HepG2 (cell line): Measurements from ENCODE around the gene CMPK1. TPM values are rescaled to one million over a fixed set of nuclear protein-coding genes. Genes with fewer than 3 reads are reported as not detected.

Experiments used
- ATAC-seq: fragments of 200-7000 bp; cut with Tn5 transposase; 3 replicates; pipeline ENCODE4 v1.9.1; 2020; ENCODE audit warnings: mild to moderate bottlenecking, moderate library complexity
- BruUV-seq: library from RNA; stranded (reverse); fragments of 400-500 nt; replicated peaks from 2 replicates; lab custom pipeline; 2021; lab: Mats Ljungman, UMichigan
- CTCF ChIA-PET: fragments of 300-600 bp; formaldehyde crosslinking; extraction: SDS; loops from one replicate; lab custom pipeline; 2021; ENCODE audit warnings: low total read pairs, inconsistent platforms, low intra/inter-chr PET ratio; lab: Yijun Ruan, JAX
- POLR2A ChIA-PET: fragments of 350-600 bp; sonication (Branson Sonifier 250); formaldehyde crosslinking; loops from one replicate; lab custom pipeline; 2020; ENCODE audit warnings: antibody characterized with exemption, inconsistent platforms; lab: Yijun Ruan, JAX
- DNase-seq: peaks from one replicate; pipeline ENCODE4 v3.0.0-alpha.2; 2015; ENCODE audit warnings: low spot score
- FAIRE-seq: peaks from 3 replicates; lab custom pipeline; 2011; peaks lifted over from hg19 to GRCh38; lab: Jason Lieb, UNC
- H2AFZ ChIP-seq: one replicate; pipeline ENCODE4 v1.6.1; 2011; ENCODE audit warnings: low read length, inconsistent platforms
- H3K27ac ChIP-seq: fragments of 300-600 bp; 3 replicates; pipeline ENCODE4 v1.8.0; 2011; ENCODE audit warnings: mixed run types, mild to moderate bottlenecking, mixed read lengths, low read length, inconsistent platforms; ENCODE audit not compliant: insufficient read depth; ENCODE audit errors: extremely low read length
- H3K27me3 ChIP-seq, 2 experiments: fragments of 200-600 bp in 1 of 2; 2 replicates in 1 of 2; 3 replicates in 1 of 2; pipeline versions ENCODE4 v1.6.0 to v1.8.0; 2011; ENCODE audit warnings: low read length in 2 of 2, mild to moderate bottlenecking in 2 of 2, moderate library complexity in 2 of 2, inconsistent platforms in 1 of 2; ENCODE audit not compliant: insufficient read depth in 2 of 2, control insufficient read depth in 1 of 2
- H3K36me3 ChIP-seq, 2 experiments: fragments of 200-600 bp in 1 of 2; replicated peaks in 1 of 2; 2 replicates in 1 of 2; 3 replicates in 1 of 2; pipeline versions ENCODE4 v1.5.1 to v1.8.0; 2011; ENCODE audit warnings: low read length in 2 of 2, inconsistent platforms in 1 of 2; ENCODE audit not compliant: insufficient read depth in 2 of 2, control insufficient read depth in 1 of 2
- H3K4me1 ChIP-seq: 2 replicates; pipeline ENCODE4 v1.5.1; 2012; ENCODE audit warnings: low read length, inconsistent platforms; ENCODE audit not compliant: insufficient read depth
- H3K4me2 ChIP-seq: 2 replicates; pipeline ENCODE4 v1.6.0; 2011; ENCODE audit warnings: low read depth, low read length, inconsistent platforms
- H3K4me3 ChIP-seq, 3 experiments: fragments of 200-600 bp in 1 of 3; sonication (generic), shearing (Covaris generic) in 1 of 3; replicated peaks in 1 of 3; 2 replicates each; pipeline ENCODE4 v1.5.1; 2011 to 2016; ENCODE audit warnings: low read length in 3 of 3, inconsistent platforms in 2 of 3, low read depth in 2 of 3, mild to moderate bottlenecking in 2 of 3, control low read depth in 1 of 3, mixed read lengths in 1 of 3; ENCODE audit not compliant: insufficient read depth in 1 of 3
- H3K79me2 ChIP-seq: one replicate; pipeline ENCODE4 v1.6.1; 2011; ENCODE audit warnings: low read length, inconsistent platforms; ENCODE audit not compliant: insufficient read depth
- H3K9ac ChIP-seq: 2 replicates; pipeline ENCODE4 v1.6.0; 2011; ENCODE audit warnings: mild to moderate bottlenecking, low read depth, low read length, inconsistent platforms; ENCODE audit not compliant: insufficient read depth
- H3K9me3 ChIP-seq: 2 replicates; pipeline ENCODE4 v1.5.1; 2012; ENCODE audit warnings: mild to moderate bottlenecking, low read length
- H4K20me1 ChIP-seq: 2 replicates; pipeline ENCODE4 v1.6.0; 2011; ENCODE audit warnings: inconsistent platforms, mild to moderate bottlenecking, low read length, moderate library complexity; ENCODE audit not compliant: insufficient read depth
- CAMTA2 ChIP-seq: sonication (generic); formaldehyde crosslinking; IDR thresholded peaks from 2 replicates; pipeline ENCODE4 v1.4.0; 2020; ENCODE audit warnings: mild to moderate bottlenecking, missing genetic modification reagents, borderline replicate concordance
- HHEX ChIP-seq: IDR thresholded peaks from 2 replicates; pipeline ENCODE4 v1.6.1; 2016; ENCODE audit warnings: control low read depth
- KDM3A ChIP-seq: IDR thresholded peaks from 2 replicates; pipeline ENCODE4 v1.6.1; 2018; ENCODE audit warnings: low read depth, missing compliant biosample characterization
- MAFF ChIP-seq: IDR thresholded peaks from 2 replicates; pipeline ENCODE4 v1.6.1; 2011; ENCODE audit warnings: low read depth, low read length, improper control_type of control experiment
- MAFK ChIP-seq, 2 experiments: IDR thresholded peaks in 1 of 2; conservative IDR thresholded peaks in 1 of 2; 2 replicates each; pipeline ENCODE4 v1.6.1; 2011; ENCODE audit warnings: improper control_type of control experiment in 2 of 2, low read length in 2 of 2
- PBX3 ChIP-seq: sonication (generic); formaldehyde crosslinking; IDR thresholded peaks from 2 replicates; pipeline ENCODE4 v1.8.1; 2023; ENCODE audit warnings: missing genetic modification reagents, inconsistent platforms, borderline replicate concordance
- RNF219 ChIP-seq: sonication (generic); formaldehyde crosslinking; IDR thresholded peaks from 2 replicates; pipeline ENCODE4 v1.5.0; 2020; ENCODE audit warnings: mild to moderate bottlenecking, missing genetic modification reagents
- SIX4 ChIP-seq: sonication (generic); formaldehyde crosslinking; IDR thresholded peaks from 2 replicates; pipeline ENCODE4 v1.4.0; 2020; ENCODE audit warnings: missing genetic modification reagents
- SRF ChIP-seq: IDR thresholded peaks from 2 replicates; pipeline ENCODE4 v1.6.1; 2011; ENCODE audit warnings: mild to moderate bottlenecking, low read depth, low read length, moderate library complexity
- SRSF9 ChIP-seq: fragments of 200-400 bp; formaldehyde crosslinking; IDR thresholded peaks from 2 replicates; pipeline ENCODE4 v1.6.1; 2018; ENCODE audit warnings: borderline replicate concordance, mild to moderate bottlenecking, low read depth, low read length; ENCODE audit not compliant: insufficient read depth, poor library complexity, severe bottlenecking
- YEATS2 ChIP-seq: sonication (generic); formaldehyde crosslinking; IDR thresholded peaks from 2 replicates; pipeline ENCODE4 v1.4.0; 2020; ENCODE audit warnings: missing genetic modification reagents, borderline replicate concordance
- ZNF552 ChIP-seq: sonication (generic); formaldehyde crosslinking; IDR thresholded peaks from 2 replicates; pipeline ENCODE4 v1.9.0; 2022; ENCODE audit warnings: missing genetic modification reagents, mild to moderate bottlenecking, borderline replicate concordance
- ZNF562 ChIP-seq: sonication (generic); formaldehyde crosslinking; IDR thresholded peaks from 2 replicates; pipeline ENCODE4 v1.8.0; 2022; ENCODE audit warnings: missing genetic modification reagents, borderline replicate concordance
- ZNF839 ChIP-seq: sonication (generic); formaldehyde crosslinking; IDR thresholded peaks from 2 replicates; pipeline ENCODE4 v1.4.0; 2020; ENCODE audit warnings: missing genetic modification reagents, mild to moderate bottlenecking, borderline replicate concordance
- WGBS: methylation state at CpG from one replicate; pipeline ENCODE4 v1.1.6; 2017; ENCODE audit warnings: low lambda C conversion rate; 5-methylcytosine and 5-hydroxymethylcytosine counted together
- in situ Hi-C: cut with HindIII; loops from 2 replicates; pipeline ENCODE4 v1.10.0; 2017; ENCODE audit warnings: low pct_unique_long_range_greater_than_20kb; ENCODE audit not compliant: extremely low pct_ligation_motif_present
- intact Hi-C: fragments of 100-400 bp; cut with micrococcal nuclease; formaldehyde crosslinking; loops from one replicate; pipeline ENCODE4 v1.10.0; 2022; ENCODE audit not compliant: unreplicated experiment
- polyA plus RNA-seq, 8 experiments: library from polyadenylated mRNA; depleted of rRNA in 3 of 8; stranded (reverse) in 7 of 8; unstranded in 1 of 8; fragments of >200 nt; fragmentation: Illumina TruSeq in 4 of 8; extraction: Trizol in 4 of 8; gene quantifications; 2 replicates each; pipeline versions ENCODE4 v1.2.1 to v1.2.3, GENCODE V29; 2011 to 2016; ENCODE audit warnings: low read depth in 4 of 8, missing spikeins in 1 of 8, mixed read lengths in 1 of 8; ENCODE audit not compliant: insufficient read depth in 1 of 8
- total RNA-seq, 5 experiments: library from RNA; depleted of rRNA; stranded (reverse); fragments of >200 nt; fragmentation: Illumina TruSeq; extraction: Trizol; gene quantifications; 2 replicates each; pipeline ENCODE4 v1.2.3, GENCODE V29; 2016; ENCODE audit warnings: low read depth in 1 of 5

CMPK1 gene
- total and polyA plus RNA-seq, 2 of the 13 experiments (the other 11 are each of a cell fraction or from before 2014, with no cell fraction given), result 38.3 to 92.0 TPM

GRCh38 chr1:47399138-47399845, 65.7 kb downstream of the CMPK1 start:
- CTCF ChIA-PET, result no interaction called here
- BruUV-seq, result no TSS peak
- no peaks in the 10 kb centered on the region for H4K20me1 ChIP-seq
- no peak overlapping the region for H2AFZ ChIP-seq
- ATAC-seq, result no peak
- H3K4me2 ChIP-seq, result no peak overlapping the region
- no peak overlapping the region for H3K9ac ChIP-seq
- no peak for DNase-seq
- 29% methylated on average over 4 of the region's 4 CpGs for WGBS
- H3K79me2 ChIP-seq, result no peaks in the 10 kb centered on the region
- H3K4me3 ChIP-seq, result no peak overlapping the region
- intact Hi-C loops (no loop called here), in situ Hi-C loops (no loop called here)
- peaks cover 0 to 13% of the 10 kb centered on the region in 2 experiments; a peak in 2 of 5 replicates for H3K27me3 ChIP-seq
- H3K9me3 ChIP-seq, result no peaks in the 10 kb centered on the region
- no peaks in the 10 kb centered on the region for H3K36me3 ChIP-seq
- no peak for FAIRE-seq
- no peak overlapping the region for H3K27ac ChIP-seq
- no peak for TF ChIP-seq HHEX
- TF ChIP-seq MAFF, result peak; percentile 74
- peak; percentile 69 to 78 for TF ChIP-seq MAFK (conservative IDR thresholded peaks at IDR 0.05 in 1 of 2, IDR thresholded peaks at IDR 0.05 in 1 of 2; ENCODE audit: low read length in 2 of 2)
- TF ChIP-seq SRSF9, result no peak
- POLR2A ChIA-PET, result no interaction called here
- H3K4me1 ChIP-seq, result peaks cover 6% of the 10 kb centered on the region; the same call in 1 of the 2 replicates

- no peak overlapping the region for H3K4me3 ChIP-seq
- in situ Hi-C loops, result no loop called here
- ChIA-PET CTCF (no interaction called here), POLR2A (no interaction called here)
- TF ChIP-seq ZNF562 (CRISPR knock-in tag) (no peak), YEATS2 (CRISPR knock-in tag) (no peak), KDM3A (no peak), ZNF552 (CRISPR knock-in tag) (no peak), RNF219 (CRISPR knock-in tag) (no peak), SRF (no peak), CAMTA2 (no peak), SIX4 (no peak), PBX3 (CRISPR knock-in tag) (no peak), ZNF839 (CRISPR knock-in tag) (no peak)
- DNase-seq (no peak), ATAC-seq (no peak), FAIRE-seq (no peak)
- intact Hi-C loops, result no loop called here
- no peaks in the 10 kb centered on the region for H3K79me2 ChIP-seq
- H3K27ac ChIP-seq, result no peak overlapping the region
- 88% methylated on average over 4 of the region's 4 CpGs for WGBS
- H3K4me1 ChIP-seq, result peaks cover 6% of the 10 kb centered on the region; the same call in 1 of the 2 replicates
- no peak overlapping the region for H3K9ac ChIP-seq
- no peaks in the 10 kb centered on the region for H3K9me3 ChIP-seq
- peaks cover 0 to 13% of the 10 kb centered on the region in 2 experiments; a peak in 2 of 5 replicates for H3K27me3 ChIP-seq
- no TSS peak for BruUV-seq
- no peaks in the 10 kb centered on the region for H4K20me1 ChIP-seq
- no peak overlapping the region for H2AFZ ChIP-seq
- no peaks in the 10 kb centered on the region for H3K36me3 ChIP-seq
- H3K4me2 ChIP-seq, result no peak overlapping the region
Measured at GRCh38 chr1:47399846-47400155, 66.2 kb downstream of the CMPK1 start.
